HG02885 (cell line): ENCODE results near the gene ZNF487.
"Not testable (repeated sequence)": the region's sequence is repeated elsewhere in the genome, so short reads cannot be mapped to it uniquely, and the experiment has no call there.

Source experiments
- ATAC-seq: cut with Tn5 transposase; IDR thresholded peaks from one replicate; pipeline ENCODE4 v1.9.1; 2021; ENCODE audit warnings: mild to moderate bottlenecking; ENCODE audit not compliant: unreplicated experiment, poor library complexity

ZNF487 gene

GRCh38 chr10:43430926-43431663, 5.8 kb upstream of the ZNF487 start:
- ATAC-seq = no peak

GRCh38 chr10:43437141-43437870, 395 bp downstream of the ZNF487 start:
- no peak for ATAC-seq

- no peak for ATAC-seq
Measured at GRCh38 chr10:43440463-43441134, 3.7 kb downstream of the ZNF487 start.

- no peak for ATAC-seq
Measured at GRCh38 chr10:43444323-43444722, 7.4 kb downstream of the ZNF487 start.

GRCh38 chr10:43444897-43445466, 8.1 kb downstream of the ZNF487 start:
- ATAC-seq = no peak

GRCh38 chr10:43446219-43447017, 9.5 kb downstream of the ZNF487 start:
- not testable (repeated sequence) for ATAC-seq

- ATAC-seq = no peak
Measured at GRCh38 chr10:43448742-43449141, 11.8 kb downstream of the ZNF487 start.

- no peak for ATAC-seq
Measured at GRCh38 chr10:43452356-43452914, 15.5 kb downstream of the ZNF487 start.

GRCh38 chr10:43453266-43453831, 16.4 kb downstream of the ZNF487 start:
- ATAC-seq = peak; percentile 44

GRCh38 chr10:43454025-43454424, 17.1 kb downstream of the ZNF487 start:
- not testable (repeated sequence) for ATAC-seq

- not testable (repeated sequence) for ATAC-seq
Measured at GRCh38 chr10:43456561-43456960, 19.6 kb downstream of the ZNF487 start.

- no peak for ATAC-seq
Measured at GRCh38 chr10:43458227-43458626, 21.3 kb downstream of the ZNF487 start.

- peak; percentile 78 for ATAC-seq
Measured at GRCh38 chr10:43461950-43462349, 25.0 kb downstream of the ZNF487 start.

- not testable (repeated sequence) for ATAC-seq
Measured at GRCh38 chr10:43465086-43465735, 28.3 kb downstream of the ZNF487 start.

- not testable (repeated sequence) for ATAC-seq
Measured at GRCh38 chr10:43465736-43466120, 28.8 kb downstream of the ZNF487 start.

- no peak for ATAC-seq
Measured at GRCh38 chr10:43471146-43471545, 34.2 kb downstream of the ZNF487 start.

- no peak for ATAC-seq
Measured at GRCh38 chr10:43471935-43472720, 35.2 kb downstream of the ZNF487 start.

GRCh38 chr10:43479275-43479674, 42.4 kb downstream of the ZNF487 start:
- no peak for ATAC-seq
